ENCODE data around the gene CCDC157. TPM values are rescaled to one million over a fixed set of nuclear protein-coding genes. Genes with fewer than 3 reads are reported as not detected.

The CCDC157 gene
- total and polyA plus RNA-seq, 10 of the 15 experiments (the other 5 are each of a cell fraction or from before 2014, with no cell fraction given), result 0.10 to 2.8 (median 1.2) TPM

DNA sequence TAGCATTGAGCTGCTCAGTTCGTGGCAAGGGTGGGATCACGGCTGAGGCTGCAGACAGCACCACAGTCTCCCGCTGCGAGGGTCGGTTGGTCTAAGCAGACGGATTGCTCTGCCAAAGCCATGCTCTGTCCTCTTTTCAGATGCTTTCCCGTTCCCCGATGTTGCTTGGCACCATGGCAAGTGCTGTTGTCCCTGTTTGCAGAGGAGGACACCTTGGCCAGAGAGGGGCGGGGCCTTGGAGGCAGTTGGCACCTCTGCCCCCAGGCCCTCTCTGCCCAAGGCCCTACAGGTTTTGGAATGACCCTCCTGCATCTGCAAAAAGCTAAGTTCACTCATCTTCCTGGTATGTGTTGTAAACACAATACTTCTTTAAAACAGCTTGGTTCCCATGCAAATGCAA, 11.6 kb downstream of the CCDC157 start:
- Histone ChIP-seq H3K36me3 (ENCODE audit: control insufficient read depth in 2 of 2, insufficient read depth in 2 of 2, low read length in 1 of 2) (no peaks in the 10 kb centered on the region), H3K4me1 (ENCODE audit: control insufficient read depth, insufficient read depth, low read length) (no peaks in the 10 kb centered on the region), H3K79me2 (ENCODE audit: control insufficient read depth, insufficient read depth, low read length) (no peaks in the 10 kb centered on the region), H3K4me2 (ENCODE audit: control insufficient read depth, insufficient read depth) (no peak overlapping the region), H3K27me3 (replicated peaks in 1 of 2; ENCODE audit: control insufficient read depth in 2 of 2, insufficient read depth in 2 of 2, low read length in 1 of 2) (no peaks in the 10 kb centered on the region), H3K9ac (ENCODE audit: control insufficient read depth, insufficient read depth, low read length) (no peak overlapping the region), H2AFZ (ENCODE audit: control insufficient read depth, low read depth, low read length) (no peak overlapping the region), H4K20me1 (ENCODE audit: control insufficient read depth, insufficient read depth) (no peaks in the 10 kb centered on the region), H3K9me3 (replicated peaks; ENCODE audit: control insufficient read depth, insufficient read depth, low read length) (no peaks in the 10 kb centered on the region), H3K4me3 (no peak overlapping the region), H3K27ac (ENCODE audit: control insufficient read depth, insufficient read depth) (no peak overlapping the region)
- SMC1A ChIA-PET (ENCODE audit: uncharacterized antibody, unreplicated experiment), result interaction anchor here (0.9 to 1.2 kb wide), 3 partner anchors 27 to 80 kb away, joined by 3 to 4 read pairs (median 3); no protein-coding TSS in a partner anchor
- no peak for ATAC-seq
- POLR2A ChIA-PET, result no interaction called here
- DNase-seq (ENCODE audit: low read depth, low spot score), result no peak
- 68% methylated on average over 8 of the region's 9 CpGs for WGBS (ENCODE audit: insufficient coverage, insufficient replicate concordance, low lambda C conversion rate, missing lambda C conversion rate)
- in situ Hi-C loops (cut with MboI), result no loop called here
- RAD21 ChIA-PET (ENCODE audit: unreplicated experiment), result interaction anchor here (0.8 to 1.2 kb wide), 2 partner anchors 12 to 19 kb away, joined by 3 to 4 read pairs; partner anchors contain the start of genes CCDC157, RNF215 and SF3A1
- TF ChIP-seq, protein P1, sequence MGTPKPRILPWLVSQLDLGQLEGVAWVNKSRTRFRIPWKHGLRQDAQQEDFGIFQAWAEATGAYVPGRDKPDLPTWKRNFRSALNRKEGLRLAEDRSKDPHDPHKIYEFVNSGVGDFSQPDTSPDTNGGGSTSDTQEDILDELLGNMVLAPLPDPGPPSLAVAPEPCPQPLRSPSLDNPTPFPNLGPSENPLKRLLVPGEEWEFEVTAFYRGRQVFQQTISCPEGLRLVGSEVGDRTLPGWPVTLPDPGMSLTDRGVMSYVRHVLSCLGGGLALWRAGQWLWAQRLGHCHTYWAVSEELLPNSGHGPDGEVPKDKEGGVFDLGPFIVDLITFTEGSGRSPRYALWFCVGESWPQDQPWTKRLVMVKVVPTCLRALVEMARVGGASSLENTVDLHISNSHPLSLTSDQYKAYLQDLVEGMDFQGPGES (IDR thresholded peaks at IDR 0.05), result no peak
- TF ChIP-seq SRF (IDR thresholded peaks at IDR 0.05; ENCODE audit: low read depth in 2 of 2, low read length in 2 of 2) (no peak), POLR2A (IDR thresholded peaks at IDR 0.05; ENCODE audit: low read depth, low read length) (no peak), SREBF1 (IDR thresholded peaks at IDR 0.05; ENCODE audit: low read length) (no peak), LARP7 (IDR thresholded peaks at IDR 0.05) (no peak), SMARCA5 (IDR thresholded peaks at IDR 0.05) (no peak)
- TF ChIP-seq, protein P2, sequence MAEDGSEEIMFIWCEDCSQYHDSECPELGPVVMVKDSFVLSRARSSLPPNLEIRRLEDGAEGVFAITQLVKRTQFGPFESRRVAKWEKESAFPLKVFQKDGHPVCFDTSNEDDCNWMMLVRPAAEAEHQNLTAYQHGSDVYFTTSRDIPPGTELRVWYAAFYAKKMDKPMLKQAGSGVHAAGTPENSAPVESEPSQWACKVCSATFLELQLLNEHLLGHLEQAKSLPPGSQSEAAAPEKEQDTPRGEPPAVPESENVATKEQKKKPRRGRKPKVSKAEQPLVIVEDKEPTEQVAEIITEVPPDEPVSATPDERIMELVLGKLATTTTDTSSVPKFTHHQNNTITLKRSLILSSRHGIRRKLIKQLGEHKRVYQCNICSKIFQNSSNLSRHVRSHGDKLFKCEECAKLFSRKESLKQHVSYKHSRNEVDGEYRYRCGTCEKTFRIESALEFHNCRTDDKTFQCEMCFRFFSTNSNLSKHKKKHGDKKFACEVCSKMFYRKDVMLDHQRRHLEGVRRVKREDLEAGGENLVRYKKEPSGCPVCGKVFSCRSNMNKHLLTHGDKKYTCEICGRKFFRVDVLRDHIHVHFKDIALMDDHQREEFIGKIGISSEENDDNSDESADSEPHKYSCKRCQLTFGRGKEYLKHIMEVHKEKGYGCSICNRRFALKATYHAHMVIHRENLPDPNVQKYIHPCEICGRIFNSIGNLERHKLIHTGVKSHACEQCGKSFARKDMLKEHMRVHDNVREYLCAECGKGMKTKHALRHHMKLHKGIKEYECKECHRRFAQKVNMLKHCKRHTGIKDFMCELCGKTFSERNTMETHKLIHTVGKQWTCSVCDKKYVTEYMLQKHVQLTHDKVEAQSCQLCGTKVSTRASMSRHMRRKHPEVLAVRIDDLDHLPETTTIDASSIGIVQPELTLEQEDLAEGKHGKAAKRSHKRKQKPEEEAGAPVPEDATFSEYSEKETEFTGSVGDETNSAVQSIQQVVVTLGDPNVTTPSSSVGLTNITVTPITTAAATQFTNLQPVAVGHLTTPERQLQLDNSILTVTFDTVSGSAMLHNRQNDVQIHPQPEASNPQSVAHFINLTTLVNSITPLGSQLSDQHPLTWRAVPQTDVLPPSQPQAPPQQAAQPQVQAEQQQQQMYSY (CRISPR knock-in tag; IDR thresholded peaks at IDR 0.05), result no peak
- TF ChIP-seq, protein P3, sequence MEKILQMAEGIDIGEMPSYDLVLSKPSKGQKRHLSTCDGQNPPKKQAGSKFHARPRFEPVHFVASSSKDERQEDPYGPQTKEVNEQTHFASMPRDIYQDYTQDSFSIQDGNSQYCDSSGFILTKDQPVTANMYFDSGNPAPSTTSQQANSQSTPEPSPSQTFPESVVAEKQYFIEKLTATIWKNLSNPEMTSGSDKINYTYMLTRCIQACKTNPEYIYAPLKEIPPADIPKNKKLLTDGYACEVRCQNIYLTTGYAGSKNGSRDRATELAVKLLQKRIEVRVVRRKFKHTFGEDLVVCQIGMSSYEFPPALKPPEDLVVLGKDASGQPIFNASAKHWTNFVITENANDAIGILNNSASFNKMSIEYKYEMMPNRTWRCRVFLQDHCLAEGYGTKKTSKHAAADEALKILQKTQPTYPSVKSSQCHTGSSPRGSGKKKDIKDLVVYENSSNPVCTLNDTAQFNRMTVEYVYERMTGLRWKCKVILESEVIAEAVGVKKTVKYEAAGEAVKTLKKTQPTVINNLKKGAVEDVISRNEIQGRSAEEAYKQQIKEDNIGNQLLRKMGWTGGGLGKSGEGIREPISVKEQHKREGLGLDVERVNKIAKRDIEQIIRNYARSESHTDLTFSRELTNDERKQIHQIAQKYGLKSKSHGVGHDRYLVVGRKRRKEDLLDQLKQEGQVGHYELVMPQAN (conservative IDR thresholded peaks at IDR 0.05), result no peak
- CTCF ChIA-PET, result interaction anchor here (0.6 to 3.5 kb wide), 5 partner anchors 46 to 260 kb away, joined by 3 to 15 read pairs (median 4); no protein-coding TSS in a partner anchor
- BruUV-seq (replicated peaks), result no TSS peak
- intact Hi-C loops (cut with micrococcal nuclease; ENCODE audit: unreplicated experiment), result no loop called here
- no peak for FAIRE-seq
